Measurements from ENCODE around the gene CAB39. TPM values are rescaled to one million over a fixed set of nuclear protein-coding genes. Genes with fewer than 3 reads are reported as not detected.

The CAB39 gene
- total and polyA plus RNA-seq, 12 donors: 17.3 to 99.7 (median 90.0) TPM

- Histone ChIP-seq H3K9me3 (no peaks in the 10 kb centered on the region), H3K27ac (no peak overlapping the region), H3K36me3 (peaks cover 0 to 94% (median 8%) of the 10 kb centered on the region in 9 donors), H3K4me3 (no peak overlapping the region), H3K4me1 (peaks cover 0 to 22% (median 16%) of the 10 kb centered on the region in 9 donors), H3K27me3 (no peaks in the 10 kb centered on the region)
- no peak for ATAC-seq
- no peak for DNase-seq
- no peak for TF ChIP-seq CTCF (IDR thresholded peaks at IDR 0.05)
- 94 to 96% methylated on average over 1 of the region's 1 CpG for WGBS, 2 donors
- intact Hi-C loops (cut with DNase I): no loop called here
These were observed 51.7 kb downstream of the CAB39 start for GRCh38 chr2:230764346-230764745.

GRCh38 chr2:230765611-230766300 is 53.1 kb downstream of the CAB39 start:
- intact Hi-C loops (cut with DNase I): no loop called here
- Histone ChIP-seq H3K36me3 (peaks cover 0 to 83% (median 8%) of the 10 kb centered on the region in 9 donors), H3K4me3 (no peak overlapping the region), H3K27me3 (no peaks in the 10 kb centered on the region), H3K4me1 (peaks cover 0 to 19% (median 8%) of the 10 kb centered on the region in 9 donors), H3K27ac (peak overlapping the region in 1 of 10 donors; percentile 37), H3K9me3 (no peaks in the 10 kb centered on the region)
- DNase-seq (no peak), ATAC-seq (no peak)
- 57 to 71% methylated on average over 4 of the region's 4 CpGs for WGBS, 2 donors
- TF ChIP-seq CTCF (IDR thresholded peaks at IDR 0.05): no peak

GRCh38 chr2:230767862-230768388 is 55.3 kb downstream of the CAB39 start:
- 72 to 78% methylated on average over 2 of the region's 2 CpGs for WGBS, 2 donors
- DNase-seq (no peak), ATAC-seq (no peak)
- Histone ChIP-seq H3K9me3 (peaks cover 0 to 5% (median 0%) of the 10 kb centered on the region in 11 donors), H3K27me3 (no peaks in the 10 kb centered on the region), H3K36me3 (peaks cover 0 to 62% (median 3%) of the 10 kb centered on the region in 9 donors), H3K27ac (no peak overlapping the region), H3K4me3 (no peak overlapping the region), H3K4me1 (peaks cover 0 to 19% (median 10%) of the 10 kb centered on the region in 9 donors)
- intact Hi-C loops (cut with DNase I): no loop called here
- TF ChIP-seq CTCF (IDR thresholded peaks at IDR 0.05): no peak

GRCh38 chr2:230770804-230771203 is 58.2 kb downstream of the CAB39 start:
- DNase-seq: no peak
- no peak for TF ChIP-seq CTCF (IDR thresholded peaks at IDR 0.05)
- Histone ChIP-seq H3K27me3 (no peaks in the 10 kb centered on the region), H3K36me3 (peaks cover 0 to 35% (median 0%) of the 10 kb centered on the region in 9 donors), H3K4me3 (no peak overlapping the region), H3K4me1 (peaks cover 0 to 31% (median 21%) of the 10 kb centered on the region in 9 donors), H3K9me3 (peaks cover 0 to 5% (median 0%) of the 10 kb centered on the region in 11 donors), H3K27ac (no peak overlapping the region)
- no peak for ATAC-seq
- 83 to 88% methylated on average over 3 of the region's 3 CpGs for WGBS, 2 donors
- intact Hi-C loops (cut with DNase I): no loop called here
